Activated CD8-positive, alpha-beta memory T cell treated with anti-CD3 and anti-CD28 coated beads, Interleukin-2, amount 50 U/mL, for 48 hours (primary cell): Measurements from ENCODE around the gene ENPP1.
"Not testable (repeated sequence)": the region's sequence is repeated elsewhere in the genome, so short reads cannot be mapped to it uniquely, and the experiment has no call there.

Experiments used
- DNase-seq: peaks from one replicate; pipeline ENCODE4 v3.0.0-alpha.2; 2020

The ENPP1 gene

DNA sequence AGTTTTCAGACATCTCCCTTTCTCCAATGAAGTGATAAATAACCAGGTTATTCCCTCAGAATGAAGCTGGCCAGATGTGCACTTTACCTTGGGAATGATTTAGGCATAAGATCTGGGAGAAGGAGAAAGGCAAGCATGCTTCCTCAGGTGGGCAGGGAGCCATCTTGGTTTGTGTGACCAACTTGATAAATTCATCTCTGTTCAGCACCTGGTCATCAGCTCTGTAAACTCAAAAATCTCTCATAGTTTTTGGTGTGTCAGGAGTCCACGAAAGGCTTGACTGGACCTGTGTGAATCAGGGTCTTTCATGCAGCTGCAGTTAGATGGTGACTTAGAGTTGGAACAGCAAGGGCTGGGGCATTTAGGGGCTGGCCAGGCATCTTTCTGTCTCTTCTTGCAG lies 24.5 kb downstream of the ENPP1 start:
- DNase-seq = no peak

DNA sequence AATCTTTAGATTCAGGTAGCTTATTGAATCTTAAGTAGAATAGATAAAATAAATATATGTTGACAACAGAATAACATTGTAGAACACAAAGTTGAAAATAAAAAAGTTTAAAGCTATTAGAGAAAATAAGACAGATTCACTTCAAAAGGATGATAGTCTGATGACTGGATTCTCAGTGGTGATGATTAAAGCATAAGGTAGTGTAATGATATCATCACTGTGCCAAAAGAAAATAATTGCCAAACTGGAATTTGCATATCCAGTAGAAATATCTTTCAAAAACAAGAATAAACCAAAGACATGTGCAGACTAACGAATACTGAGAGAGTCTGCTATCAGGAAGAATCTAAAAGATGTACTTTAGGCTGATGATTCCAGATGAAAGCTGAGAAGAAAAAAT lies 30.2 kb downstream of the ENPP1 start:
- DNase-seq = no peak

DNA sequence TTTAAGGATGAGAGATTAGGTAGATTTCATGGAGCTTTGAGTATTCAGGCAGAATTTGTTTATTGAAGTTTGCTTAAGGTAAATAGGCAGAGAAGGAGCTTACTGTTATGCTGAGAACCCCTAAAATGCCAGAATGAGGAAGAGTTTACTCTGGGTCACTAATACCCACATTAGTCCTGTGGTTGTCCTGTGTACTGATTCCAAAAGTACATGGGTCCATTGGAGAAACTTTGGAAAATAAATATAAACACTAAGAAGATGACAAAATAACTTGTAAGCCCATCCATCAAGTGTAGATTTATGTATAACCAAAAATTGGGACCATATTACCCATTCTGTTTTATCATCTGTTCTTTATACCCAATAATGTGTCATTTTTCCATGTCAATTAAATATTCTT lies 31.6 kb downstream of the ENPP1 start:
- DNase-seq = no peak

DNA sequence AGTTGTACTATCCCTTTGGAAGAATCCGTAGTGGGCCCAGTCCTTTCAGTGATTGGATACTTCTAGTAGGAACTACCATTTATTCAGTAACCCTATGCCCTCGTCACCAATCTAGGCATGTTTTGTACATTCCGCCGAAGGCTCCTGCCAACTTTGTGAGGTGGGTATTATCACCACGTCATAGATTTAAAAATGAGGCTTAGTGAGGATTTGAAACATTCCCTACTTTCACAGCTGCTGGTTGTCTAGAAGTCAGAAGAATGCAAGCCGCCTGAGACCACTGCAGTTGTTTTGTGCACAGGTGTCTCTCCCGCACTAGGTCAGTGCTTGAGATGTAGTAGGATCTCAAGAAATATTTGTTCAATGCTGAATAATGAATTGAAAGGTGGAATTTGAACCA lies 32.6 kb downstream of the ENPP1 start:
- no peak for DNase-seq

DNA sequence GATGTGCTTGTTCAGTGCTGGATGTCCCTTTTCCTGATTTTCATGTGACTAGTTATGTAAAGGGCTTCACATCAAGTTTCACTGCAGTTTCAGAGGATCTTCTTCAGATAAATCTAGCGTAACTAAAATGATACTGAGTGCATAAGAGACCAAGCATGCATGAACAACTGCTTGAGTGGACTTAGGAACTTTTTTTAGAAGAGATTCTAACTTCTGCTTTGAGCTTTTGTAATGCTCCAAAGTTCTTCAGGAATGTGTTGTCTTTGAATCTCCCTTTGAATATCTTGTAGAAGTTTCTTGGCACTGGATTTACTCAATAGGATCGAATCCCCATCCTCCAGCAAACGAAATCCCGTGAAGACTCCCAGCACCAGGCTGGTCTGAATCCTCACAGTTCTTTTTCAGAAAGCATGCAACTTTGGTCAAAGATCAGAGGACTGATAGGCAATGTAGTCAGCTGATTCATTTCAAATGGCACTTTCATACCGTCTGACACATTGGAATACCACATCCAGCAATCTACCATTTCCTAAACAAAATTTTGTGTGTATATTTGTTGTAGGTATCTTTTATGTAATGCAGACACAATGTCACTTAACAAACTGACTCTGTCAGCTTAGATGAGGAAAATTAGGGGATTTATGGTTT lies 33.2 kb downstream of the ENPP1 start:
- no peak for DNase-seq

DNA sequence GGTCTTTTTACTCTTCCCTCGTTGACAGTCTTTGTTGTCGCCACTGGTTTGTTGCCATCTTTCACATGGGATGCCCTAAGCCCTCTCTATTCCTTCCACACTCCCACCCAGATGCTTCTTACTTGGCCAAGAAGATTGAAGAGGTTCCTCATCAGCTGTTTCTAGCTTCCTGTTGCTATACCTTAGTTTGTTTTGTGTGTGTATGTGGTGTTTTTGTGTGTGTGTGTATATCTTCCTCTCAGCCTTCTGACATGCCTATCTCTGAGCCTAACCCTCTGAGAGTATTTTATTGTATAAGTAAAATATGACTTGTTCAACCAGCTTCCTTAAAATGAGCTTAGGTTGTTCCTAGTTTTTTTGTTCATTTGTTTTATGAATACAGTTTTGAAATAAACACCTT lies 35.9 kb downstream of the ENPP1 start:
- DNase-seq = no peak

DNA sequence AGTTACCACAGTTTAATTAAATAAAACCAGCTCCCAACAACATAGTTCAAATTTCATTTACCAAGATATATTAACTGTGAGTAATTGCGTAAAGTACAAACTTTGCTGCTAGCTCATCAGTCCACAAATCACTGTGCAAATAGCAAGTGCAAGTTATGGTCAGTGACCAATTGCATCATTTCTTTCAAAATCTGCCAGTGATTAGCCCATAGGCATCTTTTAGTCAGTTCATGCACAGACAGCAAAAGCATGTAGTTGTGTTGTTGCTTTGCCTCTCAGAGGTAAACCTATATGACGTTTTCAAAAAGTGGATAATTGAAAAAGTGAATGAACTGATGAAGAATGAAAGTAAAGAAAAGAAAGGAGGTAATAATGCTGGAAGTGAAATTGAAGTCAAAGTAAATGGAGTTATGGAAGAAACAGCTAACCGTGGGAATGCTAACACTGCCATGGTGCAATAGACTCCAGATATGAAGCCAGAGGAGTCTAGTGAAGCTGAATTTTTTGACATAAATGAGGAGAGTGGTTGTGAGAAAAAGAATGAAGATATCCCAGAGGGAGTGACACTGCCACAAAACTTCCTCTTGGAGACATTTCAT lies 36.5 kb downstream of the ENPP1 start:
- no peak for DNase-seq

DNA sequence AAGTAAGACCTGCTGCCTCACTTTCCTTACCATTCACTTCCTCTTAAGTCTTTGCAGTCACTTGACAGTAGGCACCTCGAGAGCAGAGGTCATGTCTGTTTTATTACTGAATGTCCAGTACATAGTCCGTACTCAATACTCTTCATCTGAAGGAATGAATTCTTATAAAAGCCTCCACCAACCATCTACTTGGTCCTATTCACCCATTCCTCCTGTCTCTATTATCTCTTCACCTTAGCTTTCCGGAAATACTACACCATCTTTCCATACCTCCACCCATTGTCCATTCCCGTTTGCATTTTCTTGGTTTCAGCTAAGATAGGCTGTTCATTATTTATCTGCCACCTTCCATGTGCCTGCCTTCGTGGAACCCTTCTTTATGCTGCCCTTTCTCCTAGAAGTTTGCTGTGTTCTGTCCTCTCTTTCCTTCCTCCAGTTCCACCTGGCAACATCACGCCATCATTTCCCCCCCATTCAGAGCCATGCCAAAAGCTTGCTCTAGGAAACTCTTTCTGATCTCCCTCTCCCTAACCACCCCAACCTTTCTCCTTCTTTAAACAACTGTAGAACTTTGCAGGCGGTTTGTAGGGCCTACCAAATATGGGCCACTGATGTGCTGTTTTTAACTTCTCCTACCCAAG lies 38.3 kb downstream of the ENPP1 start:
- no peak for DNase-seq

DNA sequence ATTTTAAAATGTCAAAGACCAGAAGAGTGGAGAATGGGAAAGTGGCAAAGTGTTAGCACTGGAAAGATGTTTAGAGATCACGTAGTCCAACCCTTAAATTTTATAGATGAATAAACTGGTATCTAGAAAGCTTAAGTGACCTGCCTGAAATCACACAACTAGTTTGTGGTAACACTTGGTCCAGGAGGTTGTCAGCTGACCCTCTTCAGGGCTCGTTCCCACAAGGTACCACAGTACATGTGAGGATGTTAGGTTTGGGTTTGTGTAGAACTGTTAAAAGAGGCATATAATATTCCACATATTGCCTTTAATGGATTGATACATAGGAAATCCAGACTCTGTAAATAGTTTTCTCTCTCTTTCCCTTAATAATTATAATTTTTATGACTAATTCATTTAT lies 39.1 kb downstream of the ENPP1 start:
- no peak for DNase-seq

DNA sequence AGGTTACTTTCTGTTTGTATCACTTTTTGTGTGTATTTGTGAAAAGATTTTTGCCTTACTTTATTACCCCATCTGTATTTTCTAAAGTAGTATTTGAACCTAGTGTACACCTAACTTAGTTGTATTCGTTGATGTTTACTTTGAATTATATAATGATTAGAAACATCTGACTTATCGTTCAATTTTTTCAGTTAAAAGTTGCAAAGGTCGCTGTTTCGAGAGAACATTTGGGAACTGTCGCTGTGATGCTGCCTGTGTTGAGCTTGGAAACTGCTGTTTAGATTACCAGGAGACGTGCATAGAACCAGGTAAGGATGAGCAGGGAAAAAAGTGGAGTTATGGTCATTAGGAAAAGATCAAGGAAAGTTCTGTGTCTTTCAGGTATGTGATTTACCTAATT lies 42.0 kb downstream of the ENPP1 start:
- DNase-seq = no peak

DNA sequence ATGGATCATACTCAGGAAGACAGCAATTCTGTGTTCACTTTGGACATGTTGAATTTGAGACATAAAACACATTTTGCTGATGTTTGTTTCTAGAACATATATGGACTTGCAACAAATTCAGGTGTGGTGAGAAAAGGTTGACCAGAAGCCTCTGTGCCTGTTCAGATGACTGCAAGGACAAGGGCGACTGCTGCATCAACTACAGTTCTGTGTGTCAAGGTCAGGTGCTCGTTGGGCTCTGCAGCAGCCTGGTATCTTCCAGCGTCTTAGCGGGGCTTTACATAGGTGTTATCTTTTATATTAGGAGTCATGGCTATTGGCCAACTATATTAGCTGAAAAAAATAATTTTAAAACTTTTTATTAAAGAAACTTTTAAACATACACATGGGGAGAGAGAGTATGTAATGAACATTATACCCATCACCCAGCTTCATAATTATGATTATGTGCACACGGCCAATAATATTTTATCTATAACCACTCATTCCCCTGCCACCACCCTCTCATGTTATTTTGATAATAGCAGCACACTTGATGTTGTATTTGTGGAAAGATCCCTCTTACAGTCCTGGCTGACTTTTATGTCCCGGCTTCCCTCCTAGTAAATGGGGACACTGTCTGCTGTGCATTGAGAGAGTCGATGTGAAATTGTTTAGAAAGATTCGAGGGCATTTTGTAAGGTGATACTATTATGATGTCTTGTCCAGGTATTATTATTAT lies 43.4 kb downstream of the ENPP1 start:
- DNase-seq = no peak

DNA sequence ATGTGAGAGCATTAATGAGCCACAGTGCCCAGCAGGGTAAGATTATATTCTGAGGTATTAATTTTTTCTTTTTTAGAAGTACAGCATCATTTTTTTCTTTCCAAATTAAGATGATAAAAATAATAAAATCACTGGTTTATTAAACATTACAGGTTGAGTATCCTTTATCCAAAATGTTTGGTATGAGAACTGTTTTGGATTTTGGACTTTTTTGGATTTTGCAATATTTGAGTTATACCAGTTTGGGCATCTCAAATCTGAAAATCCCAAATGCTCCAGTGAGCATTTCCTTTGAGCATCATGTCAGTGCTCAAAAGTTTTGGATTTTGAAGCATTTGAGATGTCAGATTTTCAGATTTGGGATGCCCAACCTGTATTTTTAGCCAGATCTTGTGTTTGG lies 44.4 kb downstream of the ENPP1 start:
- no peak for DNase-seq

DNA sequence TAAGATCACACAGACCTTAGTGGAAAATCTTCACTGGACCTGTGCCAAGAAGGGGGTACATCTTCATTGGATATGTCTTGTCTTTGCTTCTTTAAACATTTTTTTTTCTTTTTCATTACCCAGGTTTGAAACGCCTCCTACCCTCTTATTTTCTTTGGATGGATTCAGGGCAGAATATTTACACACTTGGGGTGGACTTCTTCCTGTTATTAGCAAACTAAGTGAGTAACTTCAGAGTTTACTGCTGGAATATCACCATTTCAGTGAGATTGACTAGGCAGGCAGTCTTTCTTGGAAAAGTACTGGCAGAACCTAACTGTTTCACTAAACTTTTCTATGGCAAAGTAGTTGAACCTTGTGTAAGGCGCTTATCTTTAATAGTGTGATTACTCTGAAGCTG lies 47.0 kb downstream of the ENPP1 start:
- no peak for DNase-seq

DNA sequence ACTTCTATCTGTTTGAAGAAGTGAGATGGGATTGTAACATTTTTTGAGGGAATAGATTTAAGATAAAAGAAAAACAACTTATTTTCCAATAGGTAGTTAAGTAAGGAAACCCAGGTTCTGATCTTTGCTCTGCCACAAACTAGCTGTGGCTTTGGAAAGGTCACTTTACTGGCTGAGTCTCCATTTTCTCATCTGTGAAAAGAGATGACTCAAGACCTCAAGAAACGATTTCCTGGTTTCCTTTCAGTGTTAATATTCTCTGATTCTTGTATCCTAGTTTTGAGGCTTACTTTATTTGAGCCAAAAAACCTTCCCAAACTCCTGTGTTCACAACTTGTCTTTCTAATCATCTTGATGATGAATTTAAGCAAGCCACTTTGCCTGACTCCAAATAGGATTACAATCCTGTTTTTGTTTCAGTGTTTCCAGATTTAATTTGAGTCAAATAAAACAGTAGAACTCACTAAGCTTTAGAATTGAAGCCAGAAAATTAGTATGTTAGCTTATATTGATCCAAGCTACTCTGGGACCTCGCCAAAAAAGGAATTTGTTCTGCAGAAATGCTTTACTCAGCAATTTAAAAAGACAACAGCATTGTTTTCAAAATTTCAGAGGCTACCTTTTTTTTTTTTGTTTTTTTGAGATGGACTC lies 51.1 kb downstream of the ENPP1 start:
- DNase-seq = no peak

DNA sequence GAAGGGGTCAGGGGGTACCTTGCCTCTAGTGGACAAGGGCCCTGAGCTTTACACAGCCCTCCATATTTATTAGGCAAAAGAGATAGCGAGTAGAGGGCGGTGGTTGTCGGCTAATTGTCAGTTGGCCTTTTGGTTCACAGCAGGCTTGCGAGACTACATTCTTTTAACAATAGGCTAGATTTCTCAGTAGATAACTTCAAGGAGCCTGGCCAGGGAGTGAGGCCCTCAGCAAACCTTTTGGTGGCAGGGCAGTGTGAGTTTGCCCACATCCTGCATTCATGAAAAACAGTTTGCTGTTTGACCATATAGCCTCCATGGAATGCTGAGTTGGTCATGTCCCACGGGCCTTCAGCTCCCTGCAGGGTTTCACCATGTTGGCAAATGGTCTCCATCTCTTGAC lies 51.8 kb downstream of the ENPP1 start:
- not testable (repeated sequence) for DNase-seq

DNA sequence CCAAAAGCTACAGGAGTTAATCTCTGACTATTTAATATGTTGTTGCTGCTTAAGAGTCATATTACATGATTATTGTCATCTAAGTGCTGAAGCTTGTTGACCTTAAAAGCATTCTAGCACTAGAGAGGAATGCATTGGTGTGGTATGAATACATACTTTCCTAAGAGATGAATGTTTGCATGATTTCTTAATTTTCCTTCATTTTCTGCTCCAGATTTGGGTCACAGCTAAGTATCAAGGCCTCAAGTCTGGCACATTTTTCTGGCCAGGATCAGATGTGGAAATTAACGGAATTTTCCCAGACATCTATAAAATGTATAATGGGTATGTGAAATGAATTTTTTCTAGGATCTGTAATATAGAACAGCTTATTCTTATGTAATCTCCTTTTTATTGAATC lies 53.6 kb downstream of the ENPP1 start:
- no peak for DNase-seq

DNA sequence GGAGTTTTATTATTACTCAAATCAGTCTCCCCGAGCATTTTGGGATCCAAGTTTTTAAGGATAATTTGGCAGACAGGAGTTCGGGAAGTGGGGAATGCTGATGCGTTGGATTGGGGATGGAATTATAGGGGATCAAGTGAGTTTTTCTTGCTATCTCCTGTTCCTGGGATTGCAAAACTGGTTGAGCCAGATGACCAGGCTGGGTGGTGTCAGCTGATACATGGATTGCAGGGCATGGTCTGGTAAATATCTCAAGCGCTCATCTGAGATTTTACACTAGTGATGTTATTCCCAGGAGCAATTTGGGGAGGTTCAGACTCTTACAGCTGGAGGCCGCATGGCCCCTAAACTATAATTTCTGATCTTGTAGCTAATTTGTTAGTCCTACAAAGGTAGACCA lies 54.7 kb downstream of the ENPP1 start:
- no peak for DNase-seq

DNA sequence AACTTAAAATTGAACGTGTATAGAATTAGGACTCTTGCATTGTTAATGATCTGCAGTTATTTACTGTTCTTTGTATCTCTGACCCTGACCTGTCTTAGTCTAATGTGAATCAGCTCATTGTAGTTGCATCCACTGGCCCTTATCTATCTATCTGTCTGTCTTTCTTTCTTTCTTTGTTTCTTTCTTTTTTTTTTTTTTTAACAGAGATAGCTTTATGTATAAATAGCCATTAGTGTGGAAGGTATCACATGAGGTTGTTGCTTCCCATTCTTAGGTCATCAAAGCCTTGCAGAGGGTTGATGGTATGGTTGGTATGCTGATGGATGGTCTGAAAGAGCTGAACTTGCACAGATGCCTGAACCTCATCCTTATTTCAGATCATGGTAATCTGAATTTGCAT lies 59.9 kb downstream of the ENPP1 start:
- no peak for DNase-seq

DNA sequence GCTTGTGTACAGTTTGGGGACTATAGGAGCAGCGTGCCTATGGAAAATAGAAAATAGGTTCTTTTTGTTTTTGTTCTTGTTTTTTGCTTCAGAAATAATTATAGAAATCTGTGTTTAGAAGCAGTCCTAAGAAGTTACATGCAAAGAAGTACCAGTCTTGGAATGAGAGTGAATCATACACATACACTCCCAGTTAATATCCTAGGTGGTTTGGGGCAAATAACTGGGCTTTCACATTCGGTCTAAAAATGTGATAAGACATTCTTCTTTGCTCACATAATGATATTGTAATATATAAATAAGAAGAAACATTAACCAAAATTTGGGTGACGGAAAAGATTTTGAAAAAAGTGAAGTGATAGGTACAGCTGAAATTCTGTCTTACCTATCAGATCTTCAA lies 61.0 kb downstream of the ENPP1 start:
- no peak for DNase-seq

DNA sequence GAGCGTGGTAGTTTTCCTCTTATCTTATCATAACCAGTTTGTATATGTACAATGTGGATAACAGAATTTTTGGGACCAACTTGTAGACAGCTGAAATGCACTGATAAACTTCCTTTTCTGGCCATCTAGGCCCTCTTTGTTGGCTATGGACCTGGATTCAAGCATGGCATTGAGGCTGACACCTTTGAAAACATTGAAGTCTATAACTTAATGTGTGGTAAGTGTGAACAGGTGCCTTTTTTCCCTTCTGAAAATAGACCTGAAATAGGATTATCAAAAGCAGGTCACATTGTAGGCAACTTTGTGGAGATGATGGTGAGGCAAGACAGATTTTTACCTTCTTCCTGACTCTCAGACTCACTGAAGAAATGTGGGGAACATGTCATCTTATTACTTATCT lies 67.8 kb downstream of the ENPP1 start:
- no peak for DNase-seq

DNA sequence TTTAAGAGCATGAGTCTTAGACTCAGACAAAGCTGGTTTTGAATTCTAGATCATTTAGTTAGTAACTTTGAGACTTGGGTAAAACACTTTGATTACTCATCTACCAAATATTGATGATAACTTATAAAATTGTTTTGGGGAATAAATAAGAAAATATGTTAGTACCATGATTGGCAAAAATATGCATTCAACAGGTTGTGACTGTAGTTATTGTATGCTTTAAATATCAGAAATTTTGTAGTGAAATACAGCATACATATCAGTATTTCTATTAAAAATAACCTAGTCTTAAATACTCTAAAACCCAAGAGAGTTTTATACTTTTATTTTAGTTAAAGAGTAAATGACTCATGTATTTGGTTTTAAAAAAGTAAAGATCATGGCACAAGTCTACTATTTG lies 68.7 kb downstream of the ENPP1 start:
- no peak for DNase-seq

DNA sequence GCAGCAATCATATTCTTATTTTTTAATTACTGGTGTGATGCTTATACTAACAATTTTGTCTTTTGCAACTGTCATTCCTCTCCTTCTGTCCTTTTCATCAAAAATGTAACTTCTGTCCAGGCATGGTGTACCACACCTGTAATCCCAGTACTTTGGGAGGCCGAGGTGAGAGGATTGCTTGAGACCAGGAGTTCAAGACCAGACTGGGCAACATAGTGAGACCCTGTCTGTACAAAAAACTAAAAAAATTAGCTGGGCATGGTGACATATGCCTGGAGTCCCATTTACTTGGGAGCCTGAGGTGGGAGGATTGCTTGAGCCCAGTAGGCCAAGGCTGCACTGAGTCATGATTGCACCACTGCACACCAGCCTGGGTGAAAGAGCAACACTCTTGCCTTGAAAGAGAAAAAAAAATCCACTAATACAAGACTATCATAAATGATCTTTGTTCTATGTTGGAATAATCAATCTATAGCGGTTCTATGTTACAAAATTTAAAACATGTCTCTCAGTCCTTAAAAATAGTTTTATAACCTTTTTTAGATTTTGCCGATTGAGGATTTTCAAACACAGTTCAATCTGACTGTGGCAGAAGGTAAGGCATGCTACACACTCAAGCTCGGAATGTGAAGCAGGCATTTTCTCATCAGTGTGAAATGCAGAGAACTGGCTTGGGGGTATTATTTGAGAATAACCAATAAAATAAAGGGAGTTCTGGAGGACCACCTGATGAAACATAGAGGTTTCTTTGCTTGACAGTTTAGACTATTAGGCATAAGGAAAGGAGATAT lies 70.4 kb downstream of the ENPP1 start:
- DNase-seq = no peak

DNA sequence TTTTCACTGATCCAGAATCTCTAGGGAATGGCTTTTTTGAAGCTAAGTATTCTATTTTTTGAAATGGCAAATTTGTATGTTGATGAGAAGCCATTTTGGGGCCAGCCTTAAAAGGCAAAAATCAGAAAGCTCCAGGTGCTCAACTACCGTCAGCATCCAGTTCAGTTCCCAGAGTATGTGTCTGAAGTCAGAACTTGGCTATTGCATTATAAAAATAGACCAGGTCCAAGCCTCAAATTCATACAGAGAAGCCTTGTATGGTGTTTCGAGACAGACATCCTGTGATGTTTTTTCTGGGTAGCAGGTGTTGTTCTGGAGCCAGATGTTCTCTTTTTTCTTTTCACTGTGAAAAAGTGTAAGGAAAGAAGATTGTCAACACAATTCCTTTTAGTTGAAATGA lies 75.2 kb downstream of the ENPP1 start:
- no peak for DNase-seq
